HG03457 (cell line): Measurements from ENCODE around the gene NHLRC4.

ENCODE experiments used
- ATAC-seq: cut with Tn5 transposase; IDR thresholded peaks from one replicate; pipeline ENCODE4 v1.9.1; 2021; ENCODE audit warnings: moderate number of reproducible peaks; ENCODE audit not compliant: unreplicated experiment

NHLRC4 gene

GRCh38 chr16:530111-530817, 36.5 kb upstream of the NHLRC4 start:
- no peak for ATAC-seq

- no peak for ATAC-seq
These were observed 35.2 kb upstream of the NHLRC4 start for GRCh38 chr16:531494-532125.

GRCh38 chr16:533391-534123, 33.2 kb upstream of the NHLRC4 start:
- no peak for ATAC-seq

GRCh38 chr16:534135-534534, 32.7 kb upstream of the NHLRC4 start:
- ATAC-seq = no peak

GRCh38 chr16:534856-535445, 31.9 kb upstream of the NHLRC4 start:
- no peak for ATAC-seq

GRCh38 chr16:535446-536405, 31.1 kb upstream of the NHLRC4 start:
- no peak for ATAC-seq

DNA sequence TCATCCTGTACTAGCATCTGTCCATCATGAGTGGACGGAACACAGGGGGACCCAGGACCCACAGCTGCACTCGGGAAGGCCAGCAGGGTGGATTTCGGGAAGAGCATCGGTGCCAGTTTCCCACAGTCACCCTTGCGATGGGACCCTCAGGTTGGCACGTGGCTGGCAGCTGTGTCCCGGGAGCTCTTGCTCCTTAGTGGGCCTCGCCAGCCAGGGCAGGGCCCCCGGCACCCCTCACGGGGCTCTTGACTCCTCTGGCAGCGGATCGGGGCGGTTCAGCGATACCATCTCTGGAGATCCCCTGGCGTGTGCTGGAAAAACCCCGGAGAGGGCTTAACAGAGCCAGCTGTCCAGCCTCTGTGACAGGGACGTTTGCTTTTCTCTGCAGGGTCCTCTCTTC, 30.1 kb upstream of the NHLRC4 start:
- no peak for ATAC-seq

DNA sequence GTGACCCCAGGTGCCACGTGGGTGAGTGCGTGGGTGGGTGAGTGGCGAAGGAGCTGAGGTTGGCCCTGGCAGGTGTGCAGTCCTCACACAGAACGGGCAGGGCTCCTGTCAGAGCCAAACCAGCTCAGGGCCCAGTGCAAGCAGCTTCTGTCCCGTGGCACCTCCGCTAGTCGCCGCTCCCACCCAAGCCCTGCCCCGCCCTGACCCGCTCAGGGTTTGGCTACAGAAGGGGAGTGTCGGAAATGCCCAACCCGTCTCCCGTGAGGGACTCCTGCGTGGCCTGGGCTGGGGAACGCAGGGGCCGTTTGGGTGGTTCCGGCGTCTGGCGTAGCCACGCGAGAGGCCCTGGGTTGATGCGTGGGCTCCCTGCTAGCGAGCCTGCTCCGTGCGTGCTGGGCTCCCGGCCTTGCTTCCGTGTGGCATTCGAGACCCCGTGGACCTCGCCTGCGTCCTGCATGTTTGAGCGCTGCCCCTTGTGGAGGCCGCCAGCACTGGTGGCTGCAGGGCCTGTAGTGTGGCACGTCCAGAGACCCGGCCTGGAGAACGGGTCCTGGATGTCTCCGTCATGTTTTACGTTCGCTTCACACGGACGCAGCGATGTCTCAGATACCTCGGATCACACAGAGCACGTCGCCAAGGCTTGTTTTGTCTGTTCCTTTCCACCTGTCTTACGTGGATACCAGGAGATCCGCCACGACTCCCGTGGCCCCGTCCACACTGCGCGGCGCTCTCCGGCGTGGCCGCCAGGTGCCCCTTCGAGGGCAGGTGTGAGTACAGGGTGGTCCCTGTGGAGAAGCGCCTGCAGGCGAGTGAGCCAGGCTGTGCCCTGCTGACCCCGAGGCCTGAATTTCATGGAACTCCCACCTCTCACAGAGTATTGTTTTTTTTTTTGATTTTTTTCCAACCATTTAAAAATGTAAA, 29.1 kb upstream of the NHLRC4 start:
- no peak for ATAC-seq

DNA sequence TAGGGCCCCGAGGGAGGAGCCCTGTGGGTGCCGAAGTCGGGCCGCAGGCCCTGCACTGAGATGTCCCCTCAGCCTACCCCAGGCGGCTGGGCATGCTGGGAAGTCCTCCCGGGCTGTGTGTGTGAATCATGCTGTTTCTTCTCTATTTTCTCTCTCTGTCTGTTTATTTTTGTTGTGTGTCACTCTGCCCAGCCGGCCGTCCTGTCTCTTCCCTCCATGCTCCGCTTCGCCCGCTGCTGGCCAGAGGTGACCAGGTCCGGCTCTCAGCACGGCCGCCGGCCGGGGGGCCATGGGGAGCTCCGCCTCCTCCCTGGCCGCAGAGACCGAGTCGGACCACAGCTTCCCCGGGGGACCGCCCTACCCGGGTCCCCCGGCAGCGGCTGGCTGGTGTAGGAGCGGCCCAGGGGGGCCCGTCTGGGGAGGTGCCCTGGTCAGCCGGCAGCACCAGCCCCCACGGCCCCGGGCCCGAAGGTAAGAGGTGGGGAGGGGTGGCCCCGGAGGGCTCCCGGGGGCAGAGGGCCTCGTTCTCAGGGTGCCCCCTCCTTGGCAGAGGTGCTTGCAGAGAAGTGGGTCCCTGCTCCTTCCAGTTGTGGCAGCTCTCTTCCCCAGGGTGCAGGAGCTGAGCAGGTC, 26.8 kb upstream of the NHLRC4 start:
- ATAC-seq = no peak

GRCh38 chr16:540645-541340, 26.0 kb upstream of the NHLRC4 start:
- no peak for ATAC-seq

DNA sequence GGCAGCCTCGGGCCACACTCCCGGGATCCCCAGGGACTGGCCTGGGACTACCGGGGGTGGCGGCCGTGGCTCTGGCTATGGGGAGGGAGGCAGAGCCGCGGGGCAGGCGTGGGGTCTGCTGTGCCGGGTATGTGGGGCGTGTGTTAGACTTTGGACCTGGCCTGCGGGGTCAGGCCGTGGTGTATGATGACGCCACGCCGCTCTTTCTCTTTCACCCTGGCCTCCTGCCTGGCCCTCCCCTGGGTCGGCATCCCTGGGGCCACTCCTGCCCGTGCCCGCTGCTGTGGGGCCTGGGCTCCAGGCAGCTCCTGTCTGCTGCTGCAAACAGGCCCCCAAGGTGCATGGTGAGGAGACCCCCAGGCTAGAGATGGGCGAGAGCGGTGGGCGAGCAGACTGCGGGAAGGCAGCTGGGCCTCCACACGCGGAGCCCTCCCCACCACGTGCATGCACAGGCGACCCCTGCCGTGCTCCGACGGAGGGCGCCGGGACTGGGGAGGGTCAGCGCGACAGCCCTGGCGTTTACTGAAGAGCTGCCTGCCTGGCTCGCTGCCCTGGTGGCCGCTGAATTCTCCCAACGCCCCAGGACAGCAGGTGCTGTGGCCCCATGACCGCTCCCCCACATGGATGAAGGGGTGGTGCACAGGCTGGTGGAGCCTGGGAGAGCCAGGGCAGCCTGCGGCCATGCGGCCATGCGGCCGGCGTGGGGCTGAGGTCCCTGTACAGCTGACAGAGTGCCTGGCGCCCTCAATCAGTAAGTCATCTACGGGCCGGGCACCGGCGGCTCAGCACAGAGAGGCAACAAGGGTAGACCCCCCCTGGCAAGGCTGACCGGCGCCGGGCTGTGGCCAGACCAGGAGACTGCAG, 23.3 kb upstream of the NHLRC4 start:
- ATAC-seq = no peak

DNA sequence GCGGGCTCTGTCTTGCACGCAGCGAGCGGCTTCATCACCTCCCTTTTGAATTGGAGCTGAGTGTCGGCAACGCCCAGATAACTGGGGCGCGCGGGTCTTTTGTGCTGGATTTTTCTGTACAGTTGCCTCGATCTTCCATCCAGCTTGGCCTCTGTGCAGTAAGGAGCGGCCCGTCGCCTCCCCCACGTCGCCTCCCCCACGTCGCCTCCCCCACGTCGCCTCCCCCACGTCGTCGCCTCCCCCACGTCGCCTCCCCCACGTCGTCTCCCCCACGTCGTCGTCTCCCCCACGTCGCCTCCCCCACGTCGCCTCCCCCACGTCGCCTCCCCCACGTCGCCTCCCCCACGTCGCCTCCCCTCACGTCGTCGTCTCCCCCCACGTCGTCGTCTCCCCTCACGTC, 22.3 kb upstream of the NHLRC4 start:
- no peak for ATAC-seq

- no peak for ATAC-seq
These were observed 19.7 kb upstream of the NHLRC4 start for GRCh38 chr16:546909-547770.

DNA sequence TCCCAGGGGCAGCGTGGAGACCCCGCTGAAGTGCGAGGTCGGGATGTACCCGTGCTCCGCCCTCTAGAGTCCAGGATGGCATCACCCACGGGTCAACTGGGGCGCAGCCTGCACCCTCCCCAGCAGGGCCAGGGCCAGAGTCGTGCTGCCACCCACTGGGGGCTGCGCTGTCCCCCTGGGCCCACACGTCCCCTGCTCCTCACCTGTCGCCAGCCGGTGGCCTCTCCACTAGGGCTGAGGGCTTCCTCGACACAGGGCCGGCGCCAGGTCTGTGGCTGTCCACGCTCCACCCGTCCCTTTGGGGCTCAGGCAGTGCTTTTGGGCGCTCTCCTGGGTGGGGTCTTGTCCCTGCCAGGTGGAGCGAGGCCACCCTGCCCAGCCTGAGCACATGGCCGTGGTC, 18.2 kb upstream of the NHLRC4 start:
- ATAC-seq = no peak

DNA sequence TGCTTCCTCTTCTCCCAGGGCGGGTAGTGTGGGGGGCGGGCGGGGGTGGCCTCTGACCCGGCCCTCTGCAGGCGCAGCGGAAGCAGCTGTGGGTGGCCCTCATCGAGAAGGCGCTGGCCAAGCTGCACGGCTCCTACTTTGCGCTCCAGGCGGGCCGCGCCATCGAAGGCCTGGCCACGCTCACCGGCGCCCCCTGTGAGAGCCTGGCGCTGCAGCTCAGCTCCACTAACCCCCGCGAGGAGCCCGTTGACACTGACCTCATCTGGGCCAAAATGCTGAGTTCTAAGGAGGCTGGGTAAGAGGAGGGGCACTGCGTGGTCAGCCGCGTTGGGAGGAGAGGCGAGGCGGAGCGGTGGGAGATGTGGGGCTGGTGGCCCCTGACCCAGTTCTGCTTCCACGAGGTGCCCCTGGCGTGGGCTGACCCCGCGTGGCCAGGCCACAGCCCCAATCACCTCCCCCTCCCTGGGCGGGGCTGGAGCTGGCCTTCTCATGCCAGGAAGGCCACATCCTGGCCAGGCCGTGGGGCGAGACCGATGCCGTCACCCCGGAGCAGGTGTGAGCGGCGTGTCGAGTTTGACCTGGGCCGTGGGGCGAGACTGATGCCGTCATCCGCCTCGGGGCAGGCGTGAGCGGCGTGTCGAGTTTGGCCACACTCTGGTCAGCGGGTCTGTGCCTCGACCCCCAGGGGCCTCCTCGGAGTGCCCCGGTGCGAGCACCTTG, 17.1 kb upstream of the NHLRC4 start:
- no peak for ATAC-seq

- no peak for ATAC-seq
These were observed 15.6 kb upstream of the NHLRC4 start for GRCh38 chr16:551210-551609.
